Parathyroid adenoma (tissue), 2 donors: ENCODE results near the gene LITAFD.

Experiments used
- H2AFZ ChIP-seq: fragments of 300-600 bp; sonication (generic); one replicate; pipeline ENCODE4 v1.7.0; 2017; ENCODE audit warnings: antibody characterized with exemption, mild to moderate bottlenecking
- H3K27ac ChIP-seq: fragments of 300-600 bp; sonication (generic); one replicate; pipeline ENCODE4 v1.7.0; 2017
- H3K27me3 ChIP-seq: fragments of 300-600 bp; sonication (generic); one replicate; pipeline ENCODE4 v1.7.0; 2017; ENCODE audit warnings: low read length; ENCODE audit not compliant: control insufficient read depth, insufficient read depth
- H3K36me3 ChIP-seq: fragments of 300-600 bp; sonication (generic); one replicate; pipeline ENCODE4 v1.7.0; 2017; ENCODE audit warnings: low read length; ENCODE audit not compliant: control insufficient read depth, insufficient read depth
- H3K4me1 ChIP-seq: fragments of 300-600 bp; sonication (generic); one replicate; pipeline ENCODE4 v1.7.0; 2017; ENCODE audit warnings: control low read depth
- H3K4me2 ChIP-seq: fragments of 300-600 bp; sonication (generic); one replicate; pipeline ENCODE4 v1.7.0; 2017; ENCODE audit warnings: low read length
- H3K4me3 ChIP-seq: fragments of 300-600 bp; sonication (generic); one replicate; pipeline ENCODE4 v1.7.0; 2017; ENCODE audit warnings: low read depth, low read length
- H3K79me2 ChIP-seq: fragments of 300-600 bp; sonication (generic); one replicate; pipeline ENCODE4 v1.7.0; 2017; ENCODE audit warnings: control low read depth
- H3K9ac ChIP-seq: fragments of 300-600 bp; sonication (generic); one replicate; pipeline ENCODE4 v1.7.0; 2017; ENCODE audit warnings: mild to moderate bottlenecking
- H3K9me3 ChIP-seq: fragments of 300-600 bp; sonication (generic); one replicate; pipeline ENCODE4 v1.7.0; 2017; ENCODE audit warnings: low read length; ENCODE audit not compliant: control insufficient read depth
- TF ChIP-seq, protein P1 (sequence below): fragments of 300-600 bp; sonication (generic); IDR thresholded peaks from one replicate; pipeline ENCODE4 v1.7.0; 2017; ENCODE audit warnings: antibody characterized with exemption, mild to moderate bottlenecking
- donor health status: primary hyperparathyroidism.

Gene LITAFD

GRCh38 chr16:8919089-8919933, 37.2 kb downstream of the LITAFD start:
- H3K4me1 ChIP-seq = no peaks in the 10 kb centered on the region
- H3K4me3 ChIP-seq = no peak overlapping the region
- no peaks in the 10 kb centered on the region for H3K27me3 ChIP-seq
- no peaks in the 10 kb centered on the region for H3K36me3 ChIP-seq
- H3K27ac ChIP-seq = no peak overlapping the region
- TF ChIP-seq, protein P1, sequence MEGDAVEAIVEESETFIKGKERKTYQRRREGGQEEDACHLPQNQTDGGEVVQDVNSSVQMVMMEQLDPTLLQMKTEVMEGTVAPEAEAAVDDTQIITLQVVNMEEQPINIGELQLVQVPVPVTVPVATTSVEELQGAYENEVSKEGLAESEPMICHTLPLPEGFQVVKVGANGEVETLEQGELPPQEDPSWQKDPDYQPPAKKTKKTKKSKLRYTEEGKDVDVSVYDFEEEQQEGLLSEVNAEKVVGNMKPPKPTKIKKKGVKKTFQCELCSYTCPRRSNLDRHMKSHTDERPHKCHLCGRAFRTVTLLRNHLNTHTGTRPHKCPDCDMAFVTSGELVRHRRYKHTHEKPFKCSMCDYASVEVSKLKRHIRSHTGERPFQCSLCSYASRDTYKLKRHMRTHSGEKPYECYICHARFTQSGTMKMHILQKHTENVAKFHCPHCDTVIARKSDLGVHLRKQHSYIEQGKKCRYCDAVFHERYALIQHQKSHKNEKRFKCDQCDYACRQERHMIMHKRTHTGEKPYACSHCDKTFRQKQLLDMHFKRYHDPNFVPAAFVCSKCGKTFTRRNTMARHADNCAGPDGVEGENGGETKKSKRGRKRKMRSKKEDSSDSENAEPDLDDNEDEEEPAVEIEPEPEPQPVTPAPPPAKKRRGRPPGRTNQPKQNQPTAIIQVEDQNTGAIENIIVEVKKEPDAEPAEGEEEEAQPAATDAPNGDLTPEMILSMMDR = no peak
- H3K79me2 ChIP-seq = peaks cover 31% of the 10 kb centered on the region
- H3K4me2 ChIP-seq = no peak overlapping the region
- no peak overlapping the region for H3K9ac ChIP-seq
- no peak overlapping the region for H2AFZ ChIP-seq
- no peaks in the 10 kb centered on the region for H3K9me3 ChIP-seq

DNA sequence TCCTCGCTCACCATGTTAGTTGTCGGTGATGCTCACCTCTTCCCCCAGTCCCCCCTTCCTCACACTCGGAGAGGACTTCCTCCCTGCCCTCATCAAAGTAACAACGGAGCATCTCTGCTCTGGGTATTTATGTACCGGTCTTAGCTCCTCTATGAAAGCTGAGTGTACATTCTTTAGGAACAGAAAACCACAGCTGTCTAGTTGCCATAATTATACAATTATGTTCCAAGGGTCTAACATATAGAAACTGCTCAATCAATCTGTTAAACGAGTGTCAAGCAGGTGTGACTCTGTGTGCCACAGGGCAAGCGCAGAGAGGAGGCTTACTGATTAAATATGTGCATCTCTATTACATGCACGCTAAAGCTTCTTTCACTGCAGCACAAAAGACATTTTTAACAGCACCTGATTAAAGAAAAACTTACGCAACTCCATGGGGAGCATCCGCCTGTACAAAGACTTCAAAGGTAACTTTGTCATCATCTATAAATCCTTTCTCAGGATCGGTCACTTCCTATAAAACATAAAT, 37.8 kb downstream of the LITAFD start:
- H3K36me3 ChIP-seq = no peaks in the 10 kb centered on the region
- H3K27me3 ChIP-seq = no peaks in the 10 kb centered on the region
- no peaks in the 10 kb centered on the region for H3K4me1 ChIP-seq
- H3K9me3 ChIP-seq = no peaks in the 10 kb centered on the region
- no peak overlapping the region for H3K27ac ChIP-seq
- no peak overlapping the region for H3K4me2 ChIP-seq
- no peak overlapping the region for H2AFZ ChIP-seq
- peaks cover 37% of the 10 kb centered on the region for H3K79me2 ChIP-seq
- TF ChIP-seq, protein P1 = no peak
- no peak overlapping the region for H3K4me3 ChIP-seq
- no peak overlapping the region for H3K9ac ChIP-seq

GRCh38 chr16:8920645-8921346, 38.6 kb downstream of the LITAFD start:
- Histone ChIP-seq H3K9me3 (no peaks in the 10 kb centered on the region), H3K4me1 (no peaks in the 10 kb centered on the region), H3K27ac (no peak overlapping the region), H3K4me3 (no peak overlapping the region), H2AFZ (no peak overlapping the region), H3K79me2 (peaks cover 45% of the 10 kb centered on the region), H3K4me2 (no peak overlapping the region), H3K9ac (no peak overlapping the region), H3K36me3 (no peaks in the 10 kb centered on the region), H3K27me3 (no peaks in the 10 kb centered on the region)
- TF ChIP-seq, protein P1 = no peak

DNA sequence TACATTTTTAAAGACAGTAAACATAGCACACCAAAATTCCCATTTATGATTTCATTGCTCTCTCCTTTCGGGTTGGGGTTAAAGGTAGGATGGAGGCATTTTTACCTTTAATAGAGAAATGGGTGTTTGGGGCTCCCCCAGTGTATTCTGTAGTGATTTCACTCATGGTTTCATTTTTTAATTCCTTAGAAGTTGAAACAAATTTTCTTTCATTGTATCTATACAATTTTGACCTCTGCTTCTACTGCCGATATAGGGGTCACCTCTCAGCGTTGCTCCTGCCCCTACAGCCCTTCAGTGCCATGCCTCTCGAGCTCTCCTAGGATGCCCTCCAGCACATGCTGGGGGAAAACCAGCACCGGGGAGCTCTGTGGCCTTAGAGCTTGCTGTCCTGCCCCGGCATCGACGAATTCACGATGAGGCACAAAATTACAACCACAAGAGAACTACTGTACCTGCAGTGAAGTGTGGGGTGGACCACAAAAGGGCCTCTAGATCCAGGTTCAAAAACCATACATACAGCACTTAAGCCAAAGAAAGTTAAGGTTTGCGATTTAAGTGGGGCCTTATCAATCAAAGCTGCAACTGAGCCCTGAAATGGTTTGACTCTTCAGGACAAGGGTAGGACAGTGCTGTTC, 39.3 kb downstream of the LITAFD start:
- H3K4me2 ChIP-seq = no peak overlapping the region
- H3K27me3 ChIP-seq = no peaks in the 10 kb centered on the region
- H2AFZ ChIP-seq = no peak overlapping the region
- H3K79me2 ChIP-seq = peaks cover 51% of the 10 kb centered on the region
- H3K9me3 ChIP-seq = no peaks in the 10 kb centered on the region
- TF ChIP-seq, protein P1 = no peak
- H3K4me3 ChIP-seq = no peak overlapping the region
- no peak overlapping the region for H3K9ac ChIP-seq
- H3K4me1 ChIP-seq = no peaks in the 10 kb centered on the region
- no peaks in the 10 kb centered on the region for H3K36me3 ChIP-seq
- no peak overlapping the region for H3K27ac ChIP-seq
